HCT116 (cell line): Measurements from ENCODE around the gene MRPS23. TPM values are rescaled to one million over a fixed set of nuclear protein-coding genes. Genes with fewer than 3 reads are reported as not detected.

Experiments
- ATAC-seq: fragments of 200-7000 bp; cut with Tn5 transposase; 2 replicates; pipeline ENCODE4 v1.9.1; 2020; ENCODE audit warnings: mild to moderate bottlenecking, moderate library complexity
- BruUV-seq: library from RNA; stranded (reverse); fragments of 400-500 nt; replicated peaks from 2 replicates; lab custom pipeline; 2021; lab: Mats Ljungman, UMichigan
- CTCF ChIA-PET: fragments of 300-600 bp; sonication (Branson Sonifier 250); formaldehyde crosslinking; loops from one replicate; lab custom pipeline; 2021; ENCODE audit warnings: antibody characterized with exemption; lab: Charles Lee
- POLR2A ChIA-PET: fragments of 300-600, 350-600 bp; sonication (Branson Sonifier 250); formaldehyde crosslinking; loops from one replicate; lab custom pipeline; 2021; ENCODE audit warnings: antibody characterized with exemption; lab: Charles Lee
- RAD21 ChIA-PET, 2 experiments: fragments of 300-600 bp; sonication (Branson Sonifier 250); formaldehyde crosslinking; loops; one replicate each; lab custom pipeline; 2023; ENCODE audit warnings: low total read pairs in 2 of 2; ENCODE audit not compliant: uncharacterized antibody in 2 of 2, unreplicated experiment in 2 of 2, low non-redundant PET in 1 of 2; lab: Charles Lee
- DNase-seq: peaks from one replicate; pipeline ENCODE4 v3.0.0-alpha.2; 2010; ENCODE audit warnings: low read depth, low spot score
- H2AFZ ChIP-seq: fragments of 200-600 bp; shearing (Covaris generic), sonication (generic); 2 replicates; pipeline ENCODE4 v1.6.1; 2017; ENCODE audit warnings: low read depth, mixed run types, mixed read lengths, antibody characterized with exemption, low read length; ENCODE audit not compliant: poor library complexity, severe bottlenecking
- H3K27ac ChIP-seq: 2 replicates; pipeline ENCODE4 v1.5.1; 2012; ENCODE audit warnings: low read depth, low read length
- H3K27me3 ChIP-seq: fragments of 200-600 bp; sonication (generic); 2 replicates; pipeline ENCODE4 v1.6.1; 2016; ENCODE audit warnings: mixed run types, low read length, mixed read lengths; ENCODE audit not compliant: insufficient read depth
- H3K36me3 ChIP-seq, 2 experiments: fragments of 200-500 bp in 1 of 2; fragments of 200-600 bp in 1 of 2; sonication (Bioruptor generic) in 1 of 2; sonication (generic) in 1 of 2; 2 replicates each; pipeline versions ENCODE4 v1.5.1 to v1.6.1; 2014 to 2016; ENCODE audit warnings: low read length in 2 of 2, inconsistent platforms in 1 of 2, mixed read lengths in 1 of 2, mixed run types in 1 of 2; ENCODE audit not compliant: insufficient read depth in 2 of 2, control insufficient read depth in 1 of 2
- H3K4me1 ChIP-seq, 2 experiments: fragments of 200-600 bp in 1 of 2; sonication (generic) in 1 of 2; 2 replicates each; pipeline versions ENCODE4 v1.5.1 to v1.6.1; 2012 to 2017; ENCODE audit warnings: low read length in 2 of 2, inconsistent platforms in 1 of 2, mild to moderate bottlenecking in 1 of 2, mixed read lengths in 1 of 2, mixed run types in 1 of 2, moderate library complexity in 1 of 2; ENCODE audit not compliant: insufficient read depth in 2 of 2, control insufficient read depth in 1 of 2
- H3K4me2 ChIP-seq: fragments of 200-600 bp; sonication (generic); 2 replicates; pipeline ENCODE4 v1.6.1; 2017; ENCODE audit warnings: mixed run types, low read length, mixed read lengths
- H3K4me3 ChIP-seq, 2 experiments: fragments of 200-600 bp in 1 of 2; sonication (generic) in 1 of 2; replicated peaks in 1 of 2; 2 replicates each; pipeline ENCODE4 v1.5.1; 2011 to 2016; ENCODE audit warnings: low read length in 2 of 2, control low read depth in 1 of 2, low read depth in 1 of 2, mild to moderate bottlenecking in 1 of 2, mixed read lengths in 1 of 2, mixed run types in 1 of 2
- H3K79me2 ChIP-seq: fragments of 200-600 bp; sonication (generic); 2 replicates; pipeline ENCODE4 v1.6.1; 2017; ENCODE audit warnings: mild to moderate bottlenecking, mixed run types, low read length, moderate library complexity, mixed read lengths; ENCODE audit not compliant: insufficient read depth
- H3K9ac ChIP-seq: fragments of 200-600 bp; sonication (generic); 2 replicates; pipeline ENCODE4 v1.6.1; 2016; ENCODE audit warnings: low read length, mixed read lengths
- H3K9me2 ChIP-seq: fragments of 200-600 bp; sonication (generic), shearing (Covaris generic); 2 replicates; pipeline ENCODE4 v1.6.1; 2017; ENCODE audit warnings: mixed run types, mild to moderate bottlenecking, moderate library complexity; ENCODE audit not compliant: insufficient read depth
- H3K9me3 ChIP-seq, 2 experiments: fragments of 200-500 bp in 1 of 2; fragments of 200-600 bp in 1 of 2; sonication (Bioruptor generic) in 1 of 2; sonication (generic) in 1 of 2; 2 replicates each; pipeline ENCODE4 v1.6.1; 2014 to 2017; ENCODE audit warnings: low read length in 2 of 2, mixed read lengths in 2 of 2, inconsistent platforms in 1 of 2, low read depth in 1 of 2, mild to moderate bottlenecking in 1 of 2, mixed run types in 1 of 2, moderate library complexity in 1 of 2; ENCODE audit not compliant: control insufficient read depth in 1 of 2, insufficient read depth in 1 of 2
- H4K20me1 ChIP-seq: fragments of 200-600 bp; sonication (generic), shearing (Covaris generic); 2 replicates; pipeline ENCODE4 v1.6.1; 2017; ENCODE audit warnings: mixed run types, mild to moderate bottlenecking, moderate library complexity; ENCODE audit not compliant: insufficient read depth
- CEBPB ChIP-seq: IDR thresholded peaks from 2 replicates; pipeline ENCODE4 v1.6.1; 2012; ENCODE audit warnings: low read depth
- EGR1 ChIP-seq: IDR thresholded peaks from 2 replicates; pipeline ENCODE4 v1.6.1; 2012; ENCODE audit warnings: low read depth
- ELF1 ChIP-seq: IDR thresholded peaks from 2 replicates; pipeline ENCODE4 v1.6.1; 2012; ENCODE audit warnings: low read depth, borderline replicate concordance
- FOSL1 ChIP-seq: IDR thresholded peaks from 2 replicates; pipeline ENCODE4 v1.6.1; 2012; ENCODE audit warnings: low read depth
- MAX ChIP-seq: IDR thresholded peaks from 2 replicates; pipeline ENCODE4 v1.6.1; 2012
- POLR2A ChIP-seq: IDR thresholded peaks from 2 replicates; pipeline ENCODE4 v1.7.0; 2011; ENCODE audit warnings: borderline replicate concordance; ENCODE audit not compliant: insufficient read depth, insufficient read length; ENCODE audit errors: extremely low read depth
- POLR2AphosphoS5 ChIP-seq: IDR thresholded peaks from 2 replicates; pipeline ENCODE4 v1.6.1; 2011; ENCODE audit warnings: mild to moderate bottlenecking, low read depth, low read length, moderate library complexity
- SIN3A ChIP-seq: IDR thresholded peaks from 2 replicates; pipeline ENCODE4 v1.6.1; 2012; ENCODE audit warnings: low read depth
- YY1 ChIP-seq: IDR thresholded peaks from 2 replicates; pipeline ENCODE4 v1.6.1; 2011; ENCODE audit warnings: low read length, low read depth, moderate library complexity, mild to moderate bottlenecking; ENCODE audit not compliant: insufficient replicate concordance; ENCODE audit errors: extremely low read depth
- intact Hi-C: fragments of 100-400 bp; cut with micrococcal nuclease; formaldehyde crosslinking; loops from 2 replicates; pipeline ENCODE4 v1.10.0; 2022
- total RNA-seq: library from RNA; stranded (reverse); gene quantifications from one replicate; pipeline ENCODE4 v1.2.1, GENCODE V29; 2021; ENCODE audit not compliant: unreplicated experiment
- TF ChIP-seq, protein P1 (sequence below), 3 experiments: fragments of 200-600 bp in 1 of 3; sonication (generic) in 1 of 3; IDR thresholded peaks in 2 of 3; conservative IDR thresholded peaks in 1 of 3; 2 replicates each; pipeline ENCODE4 v1.5.1; 2012 to 2017; ENCODE audit warnings: low read depth in 2 of 3, low read length in 2 of 3, antibody characterized with exemption in 1 of 3, borderline replicate concordance in 1 of 3, control low read depth in 1 of 3, mild to moderate bottlenecking in 1 of 3, mixed read lengths in 1 of 3, mixed run types in 1 of 3, moderate library complexity in 1 of 3; ENCODE audit not compliant: insufficient read depth in 1 of 3
- TF ChIP-seq, protein P2 (sequence below): IDR thresholded peaks from 2 replicates; pipeline ENCODE4 v1.6.1; 2011; ENCODE audit warnings: mild to moderate bottlenecking, low read length, moderate library complexity; ENCODE audit not compliant: insufficient replicate concordance; ENCODE audit errors: extremely low read depth

Gene MRPS23
- total RNA-seq, 1 experiment from 2014 or later = 109 TPM

DNA sequence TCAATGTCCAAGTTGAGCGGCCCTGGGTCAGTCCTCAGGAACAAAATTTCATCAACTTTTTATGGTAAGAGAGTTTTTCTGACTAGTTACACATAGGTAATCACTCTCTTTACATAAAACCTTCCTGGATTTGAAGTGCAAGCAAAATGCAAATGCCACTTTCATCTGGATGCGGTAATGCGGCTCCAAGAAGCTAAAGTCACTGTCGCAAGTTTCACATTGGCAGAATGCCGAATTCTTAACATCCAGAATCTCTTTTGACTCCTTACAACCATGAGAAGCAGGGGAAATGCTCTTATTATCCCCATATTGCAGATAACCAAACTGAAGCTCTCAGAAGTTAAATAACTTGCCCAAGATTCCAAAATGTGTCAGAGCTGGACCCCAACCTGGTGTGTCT lies 30.0 kb downstream of the MRPS23 start:
- no peak for DNase-seq
- ATAC-seq = no peak
- no peak overlapping the region for H3K4me3 ChIP-seq
- H4K20me1 ChIP-seq = no peaks in the 10 kb centered on the region
- no peaks in the 10 kb centered on the region for H3K9me2 ChIP-seq
- no peak overlapping the region for H3K9ac ChIP-seq
- RAD21 ChIA-PET = no interaction called here
- intact Hi-C loops = no loop called here
- H3K27ac ChIP-seq = no peak overlapping the region
- TF ChIP-seq POLR2A (no peak), YY1 (no peak), FOSL1 (no peak), MAX (no peak), ELF1 (no peak), SIN3A (no peak), EGR1 (no peak), CEBPB (no peak), POLR2AphosphoS5 (no peak)
- TF ChIP-seq, protein P1, sequence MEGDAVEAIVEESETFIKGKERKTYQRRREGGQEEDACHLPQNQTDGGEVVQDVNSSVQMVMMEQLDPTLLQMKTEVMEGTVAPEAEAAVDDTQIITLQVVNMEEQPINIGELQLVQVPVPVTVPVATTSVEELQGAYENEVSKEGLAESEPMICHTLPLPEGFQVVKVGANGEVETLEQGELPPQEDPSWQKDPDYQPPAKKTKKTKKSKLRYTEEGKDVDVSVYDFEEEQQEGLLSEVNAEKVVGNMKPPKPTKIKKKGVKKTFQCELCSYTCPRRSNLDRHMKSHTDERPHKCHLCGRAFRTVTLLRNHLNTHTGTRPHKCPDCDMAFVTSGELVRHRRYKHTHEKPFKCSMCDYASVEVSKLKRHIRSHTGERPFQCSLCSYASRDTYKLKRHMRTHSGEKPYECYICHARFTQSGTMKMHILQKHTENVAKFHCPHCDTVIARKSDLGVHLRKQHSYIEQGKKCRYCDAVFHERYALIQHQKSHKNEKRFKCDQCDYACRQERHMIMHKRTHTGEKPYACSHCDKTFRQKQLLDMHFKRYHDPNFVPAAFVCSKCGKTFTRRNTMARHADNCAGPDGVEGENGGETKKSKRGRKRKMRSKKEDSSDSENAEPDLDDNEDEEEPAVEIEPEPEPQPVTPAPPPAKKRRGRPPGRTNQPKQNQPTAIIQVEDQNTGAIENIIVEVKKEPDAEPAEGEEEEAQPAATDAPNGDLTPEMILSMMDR (IDR thresholded peaks at IDR 0.05 in 2 of 3, conservative IDR thresholded peaks at IDR 0.05 in 1 of 3; ENCODE audit: borderline replicate concordance in 1 of 3, insufficient read depth in 1 of 3, low read depth in 2 of 3, low read length in 2 of 3) = no peak
- TF ChIP-seq, protein P2, sequence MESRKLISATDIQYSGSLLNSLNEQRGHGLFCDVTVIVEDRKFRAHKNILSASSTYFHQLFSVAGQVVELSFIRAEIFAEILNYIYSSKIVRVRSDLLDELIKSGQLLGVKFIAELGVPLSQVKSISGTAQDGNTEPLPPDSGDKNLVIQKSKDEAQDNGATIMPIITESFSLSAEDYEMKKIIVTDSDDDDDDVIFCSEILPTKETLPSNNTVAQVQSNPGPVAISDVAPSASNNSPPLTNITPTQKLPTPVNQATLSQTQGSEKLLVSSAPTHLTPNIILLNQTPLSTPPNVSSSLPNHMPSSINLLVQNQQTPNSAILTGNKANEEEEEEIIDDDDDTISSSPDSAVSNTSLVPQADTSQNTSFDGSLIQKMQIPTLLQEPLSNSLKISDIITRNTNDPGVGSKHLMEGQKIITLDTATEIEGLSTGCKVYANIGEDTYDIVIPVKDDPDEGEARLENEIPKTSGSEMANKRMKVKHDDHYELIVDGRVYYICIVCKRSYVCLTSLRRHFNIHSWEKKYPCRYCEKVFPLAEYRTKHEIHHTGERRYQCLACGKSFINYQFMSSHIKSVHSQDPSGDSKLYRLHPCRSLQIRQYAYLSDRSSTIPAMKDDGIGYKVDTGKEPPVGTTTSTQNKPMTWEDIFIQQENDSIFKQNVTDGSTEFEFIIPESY = no peak
- peaks cover 1% of the 10 kb centered on the region; the same call in 1 of the 2 replicates for H3K27me3 ChIP-seq
- POLR2A ChIA-PET = no interaction called here
- no peaks in the 10 kb centered on the region for H3K4me1 ChIP-seq
- no TSS peak for BruUV-seq
- H3K9me3 ChIP-seq = no peaks in the 10 kb centered on the region
- no peak overlapping the region for H2AFZ ChIP-seq
- H3K4me2 ChIP-seq = no peak overlapping the region
- no peaks in the 10 kb centered on the region for H3K79me2 ChIP-seq
- CTCF ChIA-PET = interaction anchor here (1.7 kb wide), 1 partner anchor 13 kb away, joined by 4 read pairs; no protein-coding TSS in a partner anchor
- no peaks in the 10 kb centered on the region for H3K36me3 ChIP-seq
